SIG-M5 (cell line): Measurements from ENCODE around the gene SBSN.

ENCODE experiments used
- DNase-seq: peaks from one replicate; lab custom pipeline; 2025; lab: John Stamatoyannopoulos, UW

SBSN gene

GRCh38 chr19:35528218-35529038 is at the start of gene SBSN:
Gene SBSN (minus strand): TSS chr19:35528311. CDS start chr19:35528281, 30 bp downstream.
- DNase-seq: no peak

- no peak for DNase-seq
Measured at GRCh38 chr19:35571406-35571965, 43.4 kb upstream of the SBSN start.

- DNase-seq: no peak
Measured at GRCh38 chr19:35569281-35569781, 41.2 kb upstream of the SBSN start.

GRCh38 chr19:35566738-35567137 is 38.6 kb upstream of the SBSN start:
- no peak for DNase-seq

GRCh38 chr19:35565016-35565856 is 37.1 kb upstream of the SBSN start:
- DNase-seq: no peak

- no peak for DNase-seq
Measured at GRCh38 chr19:35563207-35563829, 35.2 kb upstream of the SBSN start, which contains the start of gene ATP4A. Gene ATP4A (minus strand): TSS chr19:35563658. CDS start chr19:35563629, 29 bp downstream.

GRCh38 chr19:35562776-35563175 is 34.7 kb upstream of the SBSN start:
- DNase-seq: no peak

GRCh38 chr19:35562336-35562735 is 34.2 kb upstream of the SBSN start:
- no peak for DNase-seq

- no peak for DNase-seq
Measured at GRCh38 chr19:35561436-35561835, 33.3 kb upstream of the SBSN start.

GRCh38 chr19:35560677-35561076 is 32.6 kb upstream of the SBSN start:
- DNase-seq: no peak

GRCh38 chr19:35560271-35560670 is 32.2 kb upstream of the SBSN start:
- no peak for DNase-seq

GRCh38 chr19:35559781-35560180 is 31.7 kb upstream of the SBSN start:
- no peak for DNase-seq

- no peak for DNase-seq
Measured at GRCh38 chr19:35559281-35559659, 31.2 kb upstream of the SBSN start.

GRCh38 chr19:35558400-35559280 is 30.5 kb upstream of the SBSN start:
- no peak for DNase-seq

- DNase-seq: no peak
Measured at GRCh38 chr19:35557539-35558399, 29.7 kb upstream of the SBSN start.

GRCh38 chr19:35556846-35557538 is 28.9 kb upstream of the SBSN start:
- DNase-seq: no peak

GRCh38 chr19:35556025-35556590 is 28.0 kb upstream of the SBSN start:
- no peak for DNase-seq

- no peak for DNase-seq
Measured at GRCh38 chr19:35555301-35556005, 27.3 kb upstream of the SBSN start.
